ENCODE data around the gene TTLL10. TPM values are rescaled to one million over a fixed set of nuclear protein-coding genes. Genes with fewer than 3 reads are reported as not detected.
A peak's percentile ranks its signal among the peaks of the same experiment; 100 is the strongest.

Gene TTLL10
- total and polyA plus RNA-seq, 8 donors: 0.13 to 6.4 (median 0.46) TPM; not detected in 5

- 90 to 96% (median 94%) methylated on average over 7 to 20 of the region's 20 CpGs for WGBS, 5 donors
- Histone ChIP-seq H3K36me3 (peaks cover 49 to 92% (median 90%) of the 10 kb centered on the region in 4 donors), H3K9me3 (no peaks in the 10 kb centered on the region), H3K4me1 (peaks cover 0 to 25% (median 17%) of the 10 kb centered on the region in 4 donors), H3K27me3 (no peaks in the 10 kb centered on the region), H3K27ac (no peak overlapping the region), H3K4me3 (no peak overlapping the region)
- intact Hi-C loops (cut with DNase I; ENCODE audit: low total_unique reads): no loop called here
- no peak for DNase-seq
- TF ChIP-seq POLR2AphosphoS5 (IDR thresholded peaks at IDR 0.05): no peak
- TF ChIP-seq CTCF (IDR thresholded peaks at IDR 0.05): no peak
- TF ChIP-seq POLR2A (IDR thresholded peaks at IDR 0.05): no peak
- no peak for TF ChIP-seq EP300 (IDR thresholded peaks at IDR 0.05)
Observed at GRCh38 chr1:1219341-1219740, 45.7 kb downstream of the TTLL10 start.

- 84 to 95% (median 93%) methylated on average over 20 to 24 of the region's 24 CpGs for WGBS, 5 donors
- intact Hi-C loops (cut with DNase I; ENCODE audit: low total_unique reads): loop anchor here (10.0 kb wide), 1 partner anchor 45 kb away; the partner anchor contains the start of gene TTLL10
Observed at GRCh38 chr1:1220197-1220596, 46.5 kb downstream of the TTLL10 start.

GRCh38 chr1:1221887-1222574, 48.4 kb downstream of the TTLL10 start:
- Histone ChIP-seq H3K4me1 (peaks cover 0 to 39% (median 24%) of the 10 kb centered on the region in 4 donors), H3K27ac (peak overlapping the region in 1 of 5 donors; percentile 18), H3K4me3 (no peak overlapping the region), H3K36me3 (peaks cover 52 to 100% (median 100%) of the 10 kb centered on the region in 4 donors), H3K27me3 (no peaks in the 10 kb centered on the region), H3K9me3 (no peaks in the 10 kb centered on the region)
- DNase-seq: peak in 1 of 2 donors; percentile 66
- intact Hi-C loops (cut with DNase I; ENCODE audit: low total_unique reads): loop anchor here (10.0 kb wide), 1 partner anchor 47 kb away; the partner anchor contains the start of gene TTLL10
- TF ChIP-seq POLR2A (IDR thresholded peaks at IDR 0.05) (no peak), EP300 (IDR thresholded peaks at IDR 0.05) (no peak), CTCF (IDR thresholded peaks at IDR 0.05) (no peak), POLR2AphosphoS5 (IDR thresholded peaks at IDR 0.05) (no peak)
- WGBS, 5 donors: 37 to 74% (median 57%) methylated on average over 27 to 30 of the region's 30 CpGs

More at GRCh38 chr1:1220197-1220596, 46.5 kb downstream of the TTLL10 start:
- TF ChIP-seq CTCF (IDR thresholded peaks at IDR 0.05) (no peak), POLR2AphosphoS5 (IDR thresholded peaks at IDR 0.05) (no peak), POLR2A (IDR thresholded peaks at IDR 0.05) (no peak), EP300 (IDR thresholded peaks at IDR 0.05) (no peak)
- Histone ChIP-seq H3K27me3 (no peaks in the 10 kb centered on the region), H3K36me3 (peaks cover 49 to 100% (median 99%) of the 10 kb centered on the region in 4 donors), H3K9me3 (no peaks in the 10 kb centered on the region), H3K27ac (no peak overlapping the region), H3K4me1 (peaks cover 0 to 27% (median 17%) of the 10 kb centered on the region in 4 donors), H3K4me3 (no peak overlapping the region)
- DNase-seq: no peak

- H3K36me3 ChIP-seq: peaks cover 54 to 100% (median 100%) of the 10 kb centered on the region in 4 donors
- no peak overlapping the region for H3K4me3 ChIP-seq
- peaks cover 0 to 45% (median 25%) of the 10 kb centered on the region in 4 donors for H3K4me1 ChIP-seq
- no peak for DNase-seq
- WGBS, 5 donors: 90 to 94% (median 92%) methylated on average over 39 to 44 of the region's 44 CpGs
- intact Hi-C loops (cut with DNase I; ENCODE audit: low total_unique reads): loop anchor here (10.0 kb wide), 1 partner anchor 48 kb away; the partner anchor contains the start of gene TTLL10
- TF ChIP-seq POLR2A (IDR thresholded peaks at IDR 0.05) (no peak), CTCF (IDR thresholded peaks at IDR 0.05) (no peak), EP300 (IDR thresholded peaks at IDR 0.05) (no peak), POLR2AphosphoS5 (IDR thresholded peaks at IDR 0.05) (no peak)
- no peaks in the 10 kb centered on the region for H3K9me3 ChIP-seq
- peak overlapping the region in 1 of 5 donors; percentile 18 for H3K27ac ChIP-seq
- H3K27me3 ChIP-seq: no peaks in the 10 kb centered on the region
Observed at GRCh38 chr1:1222575-1223225, 49.0 kb downstream of the TTLL10 start.

Measured in stomach (tissue), 9 donors.